ENCODE results near the gene P2RX3.

The P2RX3 gene

GRCh38 chr11:57310091-57310490 is 28.1 kb upstream of the P2RX3 start:
- DNase-seq: no peak

- no peak for DNase-seq
These were observed 27.5 kb upstream of the P2RX3 start for GRCh38 chr11:57310630-57311086.

DNA sequence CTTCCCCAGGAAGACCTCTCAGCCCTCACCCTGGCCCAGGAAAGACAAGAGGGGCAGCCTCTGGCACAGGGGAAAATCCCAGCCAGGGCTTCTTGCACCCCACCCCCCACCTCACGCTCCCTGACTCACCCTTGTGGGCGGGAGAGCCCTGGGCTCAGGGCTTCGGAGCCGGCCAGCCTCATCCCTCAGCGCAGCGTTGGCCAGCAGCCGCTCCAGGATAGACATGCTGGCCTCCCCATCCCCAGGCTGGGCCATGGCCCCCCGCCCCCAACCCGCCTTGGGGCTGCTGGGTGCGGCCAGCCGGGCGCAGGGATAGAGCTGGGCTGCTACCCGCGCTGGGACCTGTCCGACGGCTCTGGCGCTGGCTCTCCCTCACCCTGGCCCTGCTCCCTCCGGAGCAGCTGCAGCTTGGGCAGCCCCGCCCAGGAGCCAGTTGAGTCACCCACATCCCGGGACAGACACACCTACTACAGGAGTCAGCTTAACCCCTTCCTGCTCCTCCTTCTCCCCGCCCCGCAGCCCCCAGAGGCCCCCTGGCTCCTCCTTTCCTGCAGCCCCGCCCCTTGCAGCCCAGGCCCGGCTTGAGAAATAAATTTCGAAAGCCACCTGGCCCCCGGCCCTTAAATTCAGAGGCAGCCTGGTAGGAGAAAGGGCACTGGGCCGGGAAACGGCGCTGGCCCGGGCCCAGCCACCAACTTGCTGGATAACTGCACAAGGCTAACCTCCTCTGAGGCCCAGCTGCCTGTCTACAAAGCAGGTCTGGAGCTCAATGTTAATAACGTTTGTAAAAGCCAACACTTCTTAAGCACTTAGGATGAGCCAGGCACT is 26.8 kb upstream of the P2RX3 start:
- DNase-seq: peak; percentile 91

- DNase-seq: no peak
These were observed 25.6 kb upstream of the P2RX3 start for GRCh38 chr11:57312511-57313021.

- no peak for DNase-seq
These were observed 24.9 kb upstream of the P2RX3 start for GRCh38 chr11:57313071-57313787.

DNA sequence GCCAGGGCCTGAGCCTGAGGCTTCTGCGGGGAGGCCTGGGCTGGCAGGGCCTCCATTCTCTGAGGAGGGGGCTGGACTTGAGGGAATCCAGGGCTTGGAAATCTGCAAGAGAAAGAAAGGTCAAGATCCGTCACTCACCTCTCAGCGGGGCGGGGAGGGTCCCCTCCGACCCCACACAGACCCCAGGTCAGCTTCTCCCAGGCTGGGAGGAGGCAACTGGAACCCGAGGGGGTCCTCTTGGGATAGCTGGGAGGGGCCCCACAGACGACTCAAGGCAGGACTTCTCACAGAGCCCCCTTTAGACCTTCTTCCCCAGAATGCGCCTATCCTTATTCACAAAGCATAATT is 24.4 kb upstream of the P2RX3 start:
- DNase-seq: no peak

DNA sequence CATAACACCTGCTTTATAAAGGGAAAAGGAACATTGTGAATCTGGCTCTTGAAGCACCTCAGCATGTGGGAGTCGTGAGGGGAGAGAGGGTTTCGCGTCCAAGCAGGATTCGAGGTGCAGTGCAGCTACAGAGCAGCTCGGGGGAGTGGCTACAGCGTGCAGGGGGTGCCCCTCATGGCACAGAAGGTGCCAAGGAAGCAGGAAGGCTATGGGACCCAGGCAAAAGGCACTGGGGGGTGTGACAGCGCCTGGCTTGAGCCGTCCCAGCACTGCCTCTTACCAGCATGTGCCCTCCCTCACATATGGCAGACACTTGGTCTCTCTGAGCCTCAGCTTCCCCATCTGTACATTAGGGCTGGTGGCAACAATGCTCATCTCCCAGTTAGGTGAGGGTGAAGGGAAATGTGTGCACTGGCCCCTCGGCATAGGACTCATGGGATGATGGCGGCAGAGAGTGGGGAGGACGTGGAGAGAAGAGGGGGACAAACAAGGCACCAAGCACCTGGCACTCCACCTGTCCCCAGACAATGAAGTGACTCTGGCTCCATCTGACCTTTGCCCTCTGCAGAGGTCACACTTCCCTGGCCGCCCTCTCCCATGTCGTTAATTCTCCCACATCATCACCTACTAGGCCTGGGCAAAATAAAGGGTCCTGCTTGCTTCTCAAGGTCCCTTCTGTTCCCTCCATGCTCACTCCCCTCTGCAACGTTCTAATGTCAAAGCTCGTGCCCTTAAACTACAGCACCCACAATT is 23.8 kb upstream of the P2RX3 start:
- DNase-seq: no peak

- no peak for DNase-seq
These were observed 22.7 kb upstream of the P2RX3 start for GRCh38 chr11:57315491-57315890.

DNA sequence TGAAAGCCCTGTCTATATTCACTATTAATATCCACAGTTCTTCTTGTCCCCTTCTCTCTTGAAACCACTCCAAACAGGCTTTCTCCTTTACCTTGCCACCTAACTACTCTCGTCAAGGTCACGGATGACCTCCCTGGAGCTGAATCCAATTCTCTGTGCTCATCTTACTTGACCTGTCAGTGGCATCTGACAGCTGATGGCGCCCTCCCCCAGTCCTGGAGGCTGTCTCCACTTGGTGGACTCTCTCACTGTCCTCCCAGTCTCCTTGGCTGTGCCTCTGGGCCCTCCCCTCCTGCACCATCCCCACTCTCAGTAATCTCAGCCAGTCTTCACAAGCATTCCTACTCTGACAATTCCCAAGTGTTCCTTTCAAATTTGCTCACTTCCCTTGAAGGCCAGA is 22.1 kb upstream of the P2RX3 start:
- DNase-seq: no peak

DNA sequence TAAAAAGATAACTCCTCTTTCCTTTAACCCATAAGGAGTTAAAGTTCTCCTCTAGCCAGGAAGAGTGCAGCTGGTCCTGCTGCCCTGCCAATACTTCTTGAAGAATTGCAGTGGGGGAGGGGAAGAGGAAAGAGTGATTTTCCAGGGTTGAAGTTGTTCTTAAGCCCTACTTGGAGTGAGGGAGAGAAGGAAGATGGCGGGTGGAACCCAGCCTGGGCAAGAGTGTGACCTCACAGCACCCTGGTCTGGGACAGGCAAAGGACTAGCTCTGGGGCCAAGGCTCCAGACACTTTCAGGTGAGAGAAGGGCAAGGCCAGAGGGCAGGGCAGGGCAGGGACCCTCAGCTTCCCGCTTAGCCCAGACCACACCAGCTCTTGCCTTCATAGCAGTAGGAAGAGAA is 20.0 kb upstream of the P2RX3 start:
- no peak for DNase-seq

DNA sequence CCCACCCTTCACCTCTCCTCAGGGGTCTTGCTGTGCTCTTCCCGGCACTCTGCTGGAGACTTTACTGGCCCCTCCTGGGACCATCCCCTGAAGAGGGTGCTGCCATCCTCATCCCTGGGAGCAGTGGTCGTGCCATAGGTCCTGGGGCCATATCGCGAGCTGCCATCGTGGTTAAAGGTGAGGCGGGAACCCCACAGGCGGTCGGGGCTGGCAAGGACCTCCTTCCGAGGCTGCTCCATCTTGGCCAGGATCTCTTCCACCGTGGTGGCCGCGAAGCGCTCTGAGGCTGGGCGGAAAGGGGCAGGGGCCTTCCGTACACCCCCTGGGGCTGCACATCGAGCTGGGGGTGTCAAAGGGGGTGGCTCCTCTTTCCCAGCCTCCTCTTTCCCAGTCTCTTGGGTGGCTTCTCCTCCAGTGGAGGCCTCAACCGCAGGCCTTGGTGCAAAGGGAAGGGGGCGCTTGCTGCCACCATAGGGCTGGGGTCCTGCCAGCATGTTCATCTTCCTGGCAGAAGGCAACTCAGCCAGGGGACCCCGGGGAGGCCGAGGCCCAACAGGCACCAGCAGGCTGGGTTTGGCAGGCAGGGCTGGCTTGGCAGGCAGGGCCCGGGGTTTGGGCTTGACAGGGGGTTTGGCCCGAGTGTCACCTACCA is 18.0 kb upstream of the P2RX3 start:
- DNase-seq: no peak

GRCh38 chr11:57320719-57321387 is 17.3 kb upstream of the P2RX3 start:
- DNase-seq: no peak

GRCh38 chr11:57321388-57322255 is 16.5 kb upstream of the P2RX3 start:
- DNase-seq: no peak

GRCh38 chr11:57322256-57323166 is 15.6 kb upstream of the P2RX3 start:
- no peak for DNase-seq

GRCh38 chr11:57323167-57323854 is 14.8 kb upstream of the P2RX3 start:
- no peak for DNase-seq

DNA sequence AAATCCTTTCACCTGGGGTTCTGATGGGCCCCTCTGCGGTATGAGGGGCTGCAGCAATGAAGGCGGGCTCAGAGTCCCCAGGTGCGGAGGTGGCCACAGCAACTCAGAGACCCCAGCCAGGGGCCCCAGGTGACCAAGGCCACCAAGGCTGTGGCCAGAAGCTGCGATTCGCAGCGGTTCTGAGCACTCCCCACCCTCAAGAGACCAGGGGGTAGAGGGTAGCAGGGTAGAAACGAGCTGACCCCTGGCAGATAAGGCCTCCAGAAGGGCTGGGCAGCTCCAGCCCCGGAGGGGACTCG is 14.3 kb upstream of the P2RX3 start:
- no peak for DNase-seq

- DNase-seq: no peak
These were observed 13.8 kb upstream of the P2RX3 start for GRCh38 chr11:57324154-57324885.

DNA sequence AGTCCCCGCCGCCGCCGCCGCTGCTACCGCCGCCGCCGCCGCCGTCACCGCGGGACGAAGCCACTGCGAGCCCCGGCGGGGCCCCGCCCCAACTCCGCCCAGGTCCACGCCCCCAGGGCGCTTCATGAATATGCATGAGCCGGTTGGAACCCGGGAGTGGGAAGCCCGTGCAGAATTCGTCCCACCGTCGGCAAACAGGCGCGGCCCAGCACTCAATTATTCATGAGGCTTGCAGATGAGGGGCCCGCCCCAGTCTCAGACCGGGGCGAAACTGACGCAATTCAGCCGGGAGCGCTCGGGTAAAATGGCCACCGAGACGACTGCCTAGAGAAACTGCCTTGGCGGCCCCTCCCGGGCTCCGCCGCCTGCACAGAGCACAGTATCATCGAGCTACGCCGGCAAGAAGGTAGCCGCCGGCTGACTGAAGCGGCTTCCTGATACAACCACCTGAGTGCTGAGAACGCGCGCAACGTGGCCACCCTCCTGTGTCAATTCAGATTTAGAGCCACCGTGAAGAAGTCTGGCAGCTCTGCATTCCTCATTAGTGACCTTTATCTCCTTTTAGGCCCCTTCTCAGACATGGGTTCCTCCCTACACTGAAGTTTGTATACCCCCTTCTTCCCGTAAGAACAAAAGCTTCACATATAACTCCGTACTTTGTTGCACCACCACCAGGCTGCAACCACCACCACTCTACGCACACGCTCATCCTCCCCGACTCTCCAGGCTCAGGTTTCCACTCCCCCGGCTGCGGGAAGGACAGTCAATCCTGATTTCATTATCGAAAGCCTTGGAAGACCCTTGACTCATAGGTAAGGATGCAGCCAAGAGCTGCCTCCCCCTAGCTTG is 13.0 kb upstream of the P2RX3 start, which contains the start of gene TNKS1BP1:
Gene TNKS1BP1 (minus strand): TSS at position 67 of the 849 bp plus-strand sequence. CDS start 3,067 bp downstream, outside the sequence.
- peak; percentile 92 for DNase-seq
